Stimulated activated naive CD8-positive, alpha-beta T cell treated with anti-CD3 and anti-CD28 coated beads, Interleukin-15, amount 100 ng/mL, for 72 hours (primary cell): ENCODE data around the gene PPM1N.

Experiments used
- ATAC-seq: fragments of 150-1000 bp; cut with Tn5 transposase; 2 replicates; pipeline ENCODE4 v1.10.0; 2021; ENCODE audit warnings: mild to moderate bottlenecking, moderate library complexity
- DNase-seq, 2 donors: peaks; one replicate each; pipeline ENCODE4 v3.0.0; 2021 to 2022
- H3K27ac Mint-ChIP-seq, 2 donors: one replicate each; pipeline ENCODE4 v1.8.0; 2022; ENCODE audit warnings: mild to moderate bottlenecking in 2 of 2, mixed read lengths in 2 of 2, moderate library complexity in 2 of 2
- H3K27me3 Mint-ChIP-seq: one replicate; pipeline ENCODE4 v1.8.0; 2022; ENCODE audit warnings: mixed read lengths
- H3K4me1 Mint-ChIP-seq: one replicate; pipeline ENCODE4 v1.8.0; 2022; ENCODE audit warnings: mild to moderate bottlenecking, mixed read lengths
- H3K4me3 Mint-ChIP-seq, 2 donors: one replicate each; pipeline ENCODE4 v1.8.0; 2022; ENCODE audit warnings: mild to moderate bottlenecking in 2 of 2, mixed read lengths in 2 of 2, moderate library complexity in 1 of 2
- H3K9me3 Mint-ChIP-seq, 2 donors: one replicate each; pipeline ENCODE4 v1.8.0; 2022; ENCODE audit warnings: mixed read lengths in 2 of 2

PPM1N gene

GRCh38 chr19:45475537-45476291 is 22.5 kb upstream of the PPM1N start:
- Mint-ChIP-seq H3K4me1 (peaks cover 58% of the 10 kb centered on the region), H3K9me3 (no peaks in the 10 kb centered on the region), H3K27me3 (peaks cover 63% of the 10 kb centered on the region), H3K27ac (no peak overlapping the region), H3K4me3 (no peak overlapping the region)
- ATAC-seq (no peak), DNase-seq (no peak)

GRCh38 chr19:45476304-45476703 is 21.9 kb upstream of the PPM1N start:
- DNase-seq = no peak
- peak overlapping the region in 1 of 2 donors; percentile 27 for H3K4me3 Mint-ChIP-seq
- ATAC-seq = no peak
- peaks cover 55% of the 10 kb centered on the region for H3K4me1 Mint-ChIP-seq
- H3K27ac Mint-ChIP-seq = no peak overlapping the region
- H3K27me3 Mint-ChIP-seq = peaks cover 57% of the 10 kb centered on the region
- H3K9me3 Mint-ChIP-seq = no peaks in the 10 kb centered on the region

GRCh38 chr19:45477186-45477585 is 21.1 kb upstream of the PPM1N start:
- DNase-seq (no peak), ATAC-seq (no peak)
- H3K9me3 Mint-ChIP-seq = no peaks in the 10 kb centered on the region
- H3K4me3 Mint-ChIP-seq = peak overlapping the region in 1 of 2 donors; percentile 62
- H3K27ac Mint-ChIP-seq = peak overlapping the region in 1 of 2 donors; percentile 61
- peaks cover 49% of the 10 kb centered on the region for H3K4me1 Mint-ChIP-seq
- H3K27me3 Mint-ChIP-seq = peaks cover 48% of the 10 kb centered on the region

- peak overlapping the region; percentile 99 for H3K27ac Mint-ChIP-seq
These were observed 20.4 kb upstream of the PPM1N start for GRCh38 chr19:45477713-45478453.

GRCh38 chr19:45478454-45479238 is 19.6 kb upstream of the PPM1N start:
- Mint-ChIP-seq H3K4me1 (peaks cover 43% of the 10 kb centered on the region), H3K27ac (peak overlapping the region; percentile 99), H3K27me3 (peaks cover 33% of the 10 kb centered on the region), H3K4me3 (peak overlapping the region; percentile 53 to 80), H3K9me3 (no peaks in the 10 kb centered on the region)
- ATAC-seq = peak; percentile 96
- peak; percentile 92 to 93 for DNase-seq

More at GRCh38 chr19:45477713-45478453, 20.4 kb upstream of the PPM1N start:
- ATAC-seq (peak; percentile 32), DNase-seq (peak in 1 of 2 donors; percentile 49)
- no peaks in the 10 kb centered on the region for H3K9me3 Mint-ChIP-seq
- peaks cover 41% of the 10 kb centered on the region for H3K27me3 Mint-ChIP-seq
- H3K4me1 Mint-ChIP-seq = peaks cover 45% of the 10 kb centered on the region
- H3K4me3 Mint-ChIP-seq = peak overlapping the region; percentile 53 to 80

- H3K4me3 Mint-ChIP-seq = no peak overlapping the region
- ATAC-seq (no peak), DNase-seq (no peak)
- peaks cover 31% of the 10 kb centered on the region for H3K4me1 Mint-ChIP-seq
- H3K27me3 Mint-ChIP-seq = no peaks in the 10 kb centered on the region
- H3K27ac Mint-ChIP-seq = no peak overlapping the region
- no peaks in the 10 kb centered on the region for H3K9me3 Mint-ChIP-seq
These were observed 15.2 kb upstream of the PPM1N start for GRCh38 chr19:45483033-45483432.

- H3K4me3 Mint-ChIP-seq = peak overlapping the region in 1 of 2 donors; percentile 12
- no peak for ATAC-seq
- no peak overlapping the region for H3K27ac Mint-ChIP-seq
- no peaks in the 10 kb centered on the region for H3K27me3 Mint-ChIP-seq
- DNase-seq = no peak
- H3K4me1 Mint-ChIP-seq = peaks cover 19% of the 10 kb centered on the region
- no peaks in the 10 kb centered on the region for H3K9me3 Mint-ChIP-seq
These were observed 13.8 kb upstream of the PPM1N start for GRCh38 chr19:45484273-45484945.

- DNase-seq = peak; percentile 97
- Mint-ChIP-seq H3K4me1 (peaks cover 14% of the 10 kb centered on the region), H3K4me3 (peak overlapping the region; percentile 87 to 94), H3K9me3 (no peaks in the 10 kb centered on the region), H3K27ac (peak overlapping the region; percentile 54 to 80), H3K27me3 (no peaks in the 10 kb centered on the region)
- ATAC-seq = peak; percentile 99
These were observed 12.8 kb upstream of the PPM1N start for GRCh38 chr19:45485305-45486077.

GRCh38 chr19:45488708-45489107 is 9.5 kb upstream of the PPM1N start:
- H3K4me1 Mint-ChIP-seq = peaks cover 29% of the 10 kb centered on the region
- H3K27ac Mint-ChIP-seq = no peak overlapping the region
- ATAC-seq = no peak
- DNase-seq = no peak
- no peak overlapping the region for H3K4me3 Mint-ChIP-seq
- no peaks in the 10 kb centered on the region for H3K9me3 Mint-ChIP-seq
- peaks cover 17% of the 10 kb centered on the region for H3K27me3 Mint-ChIP-seq

GRCh38 chr19:45489216-45489855 is 8.9 kb upstream of the PPM1N start:
- DNase-seq (no peak), ATAC-seq (no peak)
- Mint-ChIP-seq H3K27me3 (peaks cover 23% of the 10 kb centered on the region), H3K4me3 (no peak overlapping the region), H3K27ac (no peak overlapping the region), H3K9me3 (no peaks in the 10 kb centered on the region), H3K4me1 (peaks cover 33% of the 10 kb centered on the region)

GRCh38 chr19:45492137-45492626 is 6.1 kb upstream of the PPM1N start:
- Mint-ChIP-seq H3K4me3 (peak overlapping the region; percentile 35 to 85), H3K27me3 (peaks cover 49% of the 10 kb centered on the region), H3K4me1 (peaks cover 42% of the 10 kb centered on the region), H3K27ac (no peak overlapping the region), H3K9me3 (no peaks in the 10 kb centered on the region)
- DNase-seq (no peak), ATAC-seq (no peak)

GRCh38 chr19:45492627-45493470 is 5.4 kb upstream of the PPM1N start:
- peak overlapping the region; percentile 77 to 85 for H3K4me3 Mint-ChIP-seq
- ATAC-seq = no peak
- H3K27me3 Mint-ChIP-seq = peaks cover 49% of the 10 kb centered on the region
- peaks cover 49% of the 10 kb centered on the region for H3K4me1 Mint-ChIP-seq
- H3K27ac Mint-ChIP-seq = no peak overlapping the region
- peak in 1 of 2 donors; percentile 29 for DNase-seq
- no peaks in the 10 kb centered on the region for H3K9me3 Mint-ChIP-seq

- H3K9me3 Mint-ChIP-seq = no peaks in the 10 kb centered on the region
- H3K27me3 Mint-ChIP-seq = peaks cover 49% of the 10 kb centered on the region
- ATAC-seq (no peak), DNase-seq (no peak)
- H3K27ac Mint-ChIP-seq = no peak overlapping the region
- peaks cover 64% of the 10 kb centered on the region for H3K4me1 Mint-ChIP-seq
- H3K4me3 Mint-ChIP-seq = peak overlapping the region in 1 of 2 donors; percentile 26
These were observed 3.9 kb upstream of the PPM1N start for GRCh38 chr19:45494261-45494916.
